Adipocyte (in vitro differentiated cells): Measurements from ENCODE around the gene FGF22.

Source experiments
- DNase-seq: peaks from one replicate; pipeline ENCODE4 v3.0.0-alpha.2; 2015; ENCODE audit warnings: low read depth
- H3K27me3 ChIP-seq: replicated peaks from 2 replicates; pipeline ENCODE4 v1.7.0; 2013; ENCODE audit warnings: mild to moderate bottlenecking, low read length, moderate library complexity; ENCODE audit not compliant: control insufficient read depth, insufficient read depth
- H3K36me3 ChIP-seq: 2 replicates; pipeline ENCODE4 v1.7.0; 2013; ENCODE audit warnings: low read length, mild to moderate bottlenecking, moderate library complexity; ENCODE audit not compliant: control insufficient read depth, insufficient read depth, severe bottlenecking
- H3K4me1 ChIP-seq: 2 replicates; pipeline ENCODE4 v1.7.0; 2013; ENCODE audit warnings: mild to moderate bottlenecking, low read length, moderate library complexity; ENCODE audit not compliant: control insufficient read depth, insufficient read depth
- H3K4me3 ChIP-seq: 2 replicates; pipeline ENCODE4 v1.7.0; 2013; ENCODE audit warnings: mild to moderate bottlenecking, low read length, moderate library complexity
- H3K9ac ChIP-seq: 2 replicates; pipeline ENCODE4 v1.7.0; 2013; ENCODE audit warnings: mild to moderate bottlenecking, low read length, moderate library complexity
- H3K9me3 ChIP-seq: 2 replicates; pipeline ENCODE4 v1.7.0; 2013; ENCODE audit warnings: mild to moderate bottlenecking, low read length, moderate library complexity; ENCODE audit not compliant: control insufficient read depth

Gene FGF22

GRCh38 chr19:638906-639252, 800 bp upstream of the FGF22 start:
- Histone ChIP-seq H3K9ac (peak overlapping the region; percentile 68), H3K9me3 (no peaks in the 10 kb centered on the region), H3K4me3 (peak overlapping the region; percentile 80), H3K27me3 (no peaks in the 10 kb centered on the region), H3K4me1 (peaks cover 9% of the 10 kb centered on the region), H3K36me3 (no peaks in the 10 kb centered on the region)
- no peak for DNase-seq

- H3K4me3 ChIP-seq, result peak overlapping the region; percentile 59
- no peaks in the 10 kb centered on the region for H3K9me3 ChIP-seq
- H3K36me3 ChIP-seq, result peaks cover 7% of the 10 kb centered on the region
- no peak for DNase-seq
- peaks cover 3% of the 10 kb centered on the region for H3K4me1 ChIP-seq
- no peak overlapping the region for H3K9ac ChIP-seq
- no peaks in the 10 kb centered on the region for H3K27me3 ChIP-seq
These were observed 481 bp downstream of the FGF22 start for GRCh38 chr19:640161-640558.

- Histone ChIP-seq H3K9me3 (no peaks in the 10 kb centered on the region), H3K9ac (no peak overlapping the region), H3K36me3 (peaks cover 7% of the 10 kb centered on the region), H3K4me1 (peaks cover 3% of the 10 kb centered on the region), H3K4me3 (no peak overlapping the region), H3K27me3 (no peaks in the 10 kb centered on the region)
- DNase-seq, result no peak
These were observed 1.0 kb downstream of the FGF22 start for GRCh38 chr19:640606-641189.

GRCh38 chr19:641702-642101, 2.0 kb downstream of the FGF22 start:
- Histone ChIP-seq H3K9me3 (no peaks in the 10 kb centered on the region), H3K4me1 (peaks cover 3% of the 10 kb centered on the region), H3K36me3 (peaks cover 13% of the 10 kb centered on the region), H3K9ac (no peak overlapping the region), H3K27me3 (no peaks in the 10 kb centered on the region), H3K4me3 (no peak overlapping the region)
- no peak for DNase-seq

- H3K9ac ChIP-seq, result no peak overlapping the region
- peaks cover 3% of the 10 kb centered on the region for H3K4me1 ChIP-seq
- no peaks in the 10 kb centered on the region for H3K9me3 ChIP-seq
- no peak for DNase-seq
- H3K27me3 ChIP-seq, result no peaks in the 10 kb centered on the region
- peaks cover 26% of the 10 kb centered on the region for H3K36me3 ChIP-seq
- H3K4me3 ChIP-seq, result no peak overlapping the region
These were observed 3.4 kb downstream of the FGF22 start for GRCh38 chr19:642767-643727.

- Histone ChIP-seq H3K36me3 (peaks cover 32% of the 10 kb centered on the region), H3K27me3 (no peaks in the 10 kb centered on the region), H3K9me3 (no peaks in the 10 kb centered on the region), H3K4me1 (peaks cover 3% of the 10 kb centered on the region), H3K9ac (no peak overlapping the region), H3K4me3 (no peak overlapping the region)
- no peak for DNase-seq
These were observed 4.1 kb downstream of the FGF22 start for GRCh38 chr19:643736-644135.

GRCh38 chr19:644363-644762, 4.7 kb downstream of the FGF22 start:
- H3K4me3 ChIP-seq, result no peak overlapping the region
- no peak for DNase-seq
- no peaks in the 10 kb centered on the region for H3K27me3 ChIP-seq

GRCh38 chr19:644789-645188, 5.1 kb downstream of the FGF22 start:
- Histone ChIP-seq H3K9me3 (no peaks in the 10 kb centered on the region), H3K9ac (no peak overlapping the region)
- no peak for DNase-seq

More at GRCh38 chr19:644363-644762, 4.7 kb downstream of the FGF22 start:
- Histone ChIP-seq H3K9me3 (no peaks in the 10 kb centered on the region), H3K36me3 (peaks cover 36% of the 10 kb centered on the region), H3K9ac (no peak overlapping the region), H3K4me1 (peaks cover under 1% of the 10 kb centered on the region)

GRCh38 chr19:645912-646778, 6.5 kb downstream of the FGF22 start:
- Histone ChIP-seq H3K4me1 (no peaks in the 10 kb centered on the region), H3K9ac (no peak overlapping the region), H3K27me3 (no peaks in the 10 kb centered on the region), H3K9me3 (no peaks in the 10 kb centered on the region), H3K4me3 (no peak overlapping the region), H3K36me3 (peaks cover 43% of the 10 kb centered on the region)
- no peak for DNase-seq

More at GRCh38 chr19:644789-645188, 5.1 kb downstream of the FGF22 start:
- H3K27me3 ChIP-seq, result no peaks in the 10 kb centered on the region
- H3K4me1 ChIP-seq, result no peaks in the 10 kb centered on the region
- peaks cover 39% of the 10 kb centered on the region for H3K36me3 ChIP-seq
- H3K4me3 ChIP-seq, result no peak overlapping the region

- Histone ChIP-seq H3K9me3 (no peaks in the 10 kb centered on the region), H3K36me3 (peaks cover 50% of the 10 kb centered on the region), H3K4me3 (no peak overlapping the region), H3K9ac (no peak overlapping the region), H3K4me1 (no peaks in the 10 kb centered on the region), H3K27me3 (no peaks in the 10 kb centered on the region)
- DNase-seq, result no peak
These were observed 7.3 kb downstream of the FGF22 start for GRCh38 chr19:646779-647565.
